HFFc6 (cell line): ENCODE results near the gene CMTM4. TPM values are rescaled to one million over a fixed set of nuclear protein-coding genes. Genes with fewer than 3 reads are reported as not detected.

Experiments
- DNase-seq: peaks from one replicate; pipeline ENCODE4 v3.0.0-alpha.2; 2018
- H3K27ac Mint-ChIP-seq: 2 replicates; pipeline ENCODE4 v1.8.0; 2020; ENCODE audit warnings: mild to moderate bottlenecking, mixed read lengths
- H3K27me3 Mint-ChIP-seq: 2 replicates; pipeline ENCODE4 v1.8.0; 2021; ENCODE audit warnings: mild to moderate bottlenecking, moderate library complexity, mixed read lengths; ENCODE audit not compliant: insufficient read depth
- H3K36me3 Mint-ChIP-seq: 2 replicates; pipeline ENCODE4 v1.8.0; 2021; ENCODE audit warnings: low read depth, mixed read lengths
- H3K4me1 Mint-ChIP-seq: 2 replicates; pipeline ENCODE4 v1.8.0; 2020; ENCODE audit warnings: low read depth, mixed read lengths
- H3K4me3 Mint-ChIP-seq: 2 replicates; pipeline ENCODE4 v1.8.0; 2020; ENCODE audit warnings: mild to moderate bottlenecking, moderate library complexity, mixed read lengths
- H3K9me3 Mint-ChIP-seq: 2 replicates; pipeline ENCODE4 v1.8.0; 2020; ENCODE audit warnings: mild to moderate bottlenecking, mixed read lengths
- CTCF ChIP-seq: fragments of 200-600 bp; sonication (generic); IDR thresholded peaks from 2 replicates; pipeline ENCODE4 v1.5.0; 2021; ENCODE audit warnings: antibody characterized with exemption, mild to moderate bottlenecking
- total RNA-seq, 6 experiments: library from RNA; stranded (reverse); fragmentation: NEBNext Ultra II Directional; extraction: Animal tissue kit (Norgen Biotek cat#: 25700); gene quantifications; 2 replicates in 1 of 6; 3 replicates in 5 of 6; pipeline ENCODE4 v1.2.3, GENCODE V29; 2021

CMTM4 gene
- total RNA-seq, 6 experiments from 2014 or later = 14.2 to 22.0 (median 18.8) TPM

GRCh38 chr16:66699898-66700297 is 3.4 kb upstream of the CMTM4 start:
- no peaks in the 10 kb centered on the region for H3K36me3 Mint-ChIP-seq
- DNase-seq = no peak
- H3K27ac Mint-ChIP-seq = no peak overlapping the region
- no peaks in the 10 kb centered on the region for H3K9me3 Mint-ChIP-seq
- no peak for TF ChIP-seq CTCF
- peaks cover 4% of the 10 kb centered on the region for H3K27me3 Mint-ChIP-seq
- H3K4me1 Mint-ChIP-seq = peaks cover 27% of the 10 kb centered on the region
- H3K4me3 Mint-ChIP-seq = no peak overlapping the region

- no peak for TF ChIP-seq CTCF
- no peaks in the 10 kb centered on the region for H3K9me3 Mint-ChIP-seq
- H3K4me1 Mint-ChIP-seq = peaks cover 16% of the 10 kb centered on the region
- 0 out of 2 replicates have a peak, but pooled peaks cover 4% of the 10 kb centered on the region for H3K36me3 Mint-ChIP-seq
- peaks cover 1% of the 10 kb centered on the region; the same call in 1 of the 2 replicates for H3K27me3 Mint-ChIP-seq
- DNase-seq = no peak
- H3K27ac Mint-ChIP-seq = no peak overlapping the region
- H3K4me3 Mint-ChIP-seq = no peak overlapping the region
These were observed 1.5 kb upstream of the CMTM4 start for GRCh38 chr16:66698046-66698445.

GRCh38 chr16:66695935-66696668 is 441 bp downstream of the CMTM4 start:
- 0 out of 2 replicates have a peak, but pooled peaks cover 5% of the 10 kb centered on the region for H3K36me3 Mint-ChIP-seq
- H3K9me3 Mint-ChIP-seq = no peaks in the 10 kb centered on the region
- TF ChIP-seq CTCF = no peak
- H3K27me3 Mint-ChIP-seq = peaks cover 1% of the 10 kb centered on the region; the same call in 1 of the 2 replicates
- H3K27ac Mint-ChIP-seq = no peak overlapping the region
- H3K4me3 Mint-ChIP-seq = peak overlapping the region; percentile 80
- H3K4me1 Mint-ChIP-seq = peaks cover 13% of the 10 kb centered on the region
- DNase-seq = no peak

GRCh38 chr16:66695471-66695934 is 1.0 kb downstream of the CMTM4 start:
- Mint-ChIP-seq H3K36me3 (0 out of 2 replicates have a peak, but pooled peaks cover 5% of the 10 kb centered on the region), H3K27ac (peak overlapping the region; percentile 13; the same call in 1 of the 2 replicates), H3K27me3 (peaks cover 1% of the 10 kb centered on the region; the same call in 1 of the 2 replicates), H3K4me3 (peak overlapping the region; percentile 80), H3K4me1 (peaks cover 13% of the 10 kb centered on the region), H3K9me3 (no peaks in the 10 kb centered on the region)
- no peak for DNase-seq
- no peak for TF ChIP-seq CTCF

DNA sequence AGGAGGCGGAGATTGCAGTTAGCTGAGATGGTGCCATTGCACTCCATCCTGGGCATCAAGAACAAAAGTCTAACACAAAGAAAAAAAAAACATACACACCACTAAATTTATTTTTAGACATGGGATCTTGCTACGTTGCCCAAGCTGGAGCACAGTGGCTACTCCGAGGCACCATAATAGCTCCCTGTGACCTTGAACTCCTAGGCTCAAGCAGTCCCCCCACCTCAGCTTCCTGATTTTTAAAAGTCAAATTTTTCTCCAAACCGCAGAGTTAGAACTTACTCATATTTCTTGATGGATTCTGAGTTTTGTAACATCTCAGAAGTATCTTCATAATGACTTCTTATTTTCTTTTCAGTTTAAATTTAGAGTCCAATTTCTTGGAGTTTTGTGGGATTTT is 3.4 kb downstream of the CMTM4 start:
- H3K27ac Mint-ChIP-seq = no peak overlapping the region
- no peak overlapping the region for H3K4me3 Mint-ChIP-seq

More for the DNA sequence above, 3.4 kb downstream of the CMTM4 start:
- TF ChIP-seq CTCF = no peak
- no peaks in the 10 kb centered on the region for H3K9me3 Mint-ChIP-seq
- no peak for DNase-seq
- H3K36me3 Mint-ChIP-seq = 0 out of 2 replicates have a peak, but pooled peaks cover 5% of the 10 kb centered on the region
- peaks cover 13% of the 10 kb centered on the region for H3K4me1 Mint-ChIP-seq
- no peaks in the 10 kb centered on the region for H3K27me3 Mint-ChIP-seq
